GM18511 (cell line): ENCODE data around the gene ADRA2C.

Experiments
- ATAC-seq: cut with Tn5 transposase; IDR thresholded peaks from one replicate; pipeline ENCODE4 v1.9.1; 2021; ENCODE audit warnings: mild to moderate bottlenecking, moderate library complexity; ENCODE audit not compliant: unreplicated experiment

Gene ADRA2C

GRCh38 chr4:3791910-3792542 is 25.8 kb downstream of the ADRA2C start:
- no peak for ATAC-seq

DNA sequence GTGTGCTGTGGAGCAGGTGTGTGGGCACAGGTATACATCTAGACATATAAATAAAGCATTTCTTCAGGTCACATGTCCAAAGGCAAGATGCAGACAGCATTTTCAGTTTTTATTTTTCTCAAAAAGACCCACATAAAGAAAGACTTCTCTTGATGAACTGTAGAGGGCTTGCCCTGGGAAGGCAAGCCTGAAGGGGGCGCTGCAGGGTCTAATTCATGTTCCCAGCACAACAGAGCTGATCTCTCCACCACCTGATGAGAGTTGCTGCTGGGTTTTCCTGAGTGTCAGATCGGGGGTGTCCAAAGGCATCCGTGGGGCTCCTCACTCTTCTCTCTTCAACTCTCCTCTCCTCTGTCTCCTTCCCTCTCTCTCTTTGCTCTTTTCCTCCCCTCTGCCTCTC is 26.6 kb downstream of the ADRA2C start:
- ATAC-seq: no peak

- no peak for ATAC-seq
Measured at GRCh38 chr4:3793545-3793944, 27.4 kb downstream of the ADRA2C start.

GRCh38 chr4:3796960-3797359 is 30.8 kb downstream of the ADRA2C start:
- no peak for ATAC-seq

DNA sequence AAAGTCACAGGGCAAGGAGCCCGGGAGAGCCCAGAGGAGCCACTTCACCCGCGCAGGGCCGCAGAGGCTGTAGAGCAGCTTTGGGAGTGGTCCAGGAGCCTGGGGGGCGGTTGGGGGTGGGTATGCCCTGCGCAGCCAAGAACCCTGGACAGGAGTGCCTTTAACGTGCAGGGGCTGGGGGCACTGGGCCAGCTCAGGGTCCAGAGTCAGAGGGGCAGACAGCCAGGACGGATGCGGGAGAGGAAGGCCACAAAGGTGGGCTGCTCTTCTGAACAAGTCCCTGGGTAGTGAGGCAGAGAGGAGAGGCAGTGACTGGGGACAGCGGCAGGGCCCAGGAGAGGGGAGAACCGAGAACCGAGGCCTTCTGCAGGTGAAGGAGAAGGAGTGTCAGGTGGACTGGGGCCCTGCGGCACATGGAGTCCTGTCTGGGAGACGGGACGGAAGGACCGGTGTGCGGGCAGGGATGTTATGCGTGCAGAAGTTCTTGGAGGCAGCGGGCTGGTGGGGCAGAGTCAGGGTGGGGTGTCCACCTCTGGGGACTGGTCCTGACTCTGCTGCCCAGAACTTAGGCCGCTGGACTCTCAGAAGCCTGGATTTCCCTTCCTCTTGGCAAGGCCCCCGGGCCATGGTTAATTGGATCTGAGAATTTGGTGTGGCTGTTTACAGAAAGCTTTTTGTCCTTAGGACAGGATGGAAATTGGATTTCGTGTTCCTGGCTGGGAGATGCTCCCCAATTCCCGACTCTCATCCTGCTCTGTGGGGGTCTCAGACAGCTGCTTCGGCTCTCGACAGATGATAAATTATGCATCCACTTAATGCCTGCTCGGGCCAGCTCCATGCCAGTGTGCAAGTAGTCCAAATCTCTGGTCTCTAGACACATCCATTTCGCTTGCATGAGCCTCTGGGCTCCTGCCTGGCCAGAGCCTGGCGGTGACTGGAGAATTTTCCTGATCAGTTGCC is 31.9 kb downstream of the ADRA2C start:
- ATAC-seq: no peak

DNA sequence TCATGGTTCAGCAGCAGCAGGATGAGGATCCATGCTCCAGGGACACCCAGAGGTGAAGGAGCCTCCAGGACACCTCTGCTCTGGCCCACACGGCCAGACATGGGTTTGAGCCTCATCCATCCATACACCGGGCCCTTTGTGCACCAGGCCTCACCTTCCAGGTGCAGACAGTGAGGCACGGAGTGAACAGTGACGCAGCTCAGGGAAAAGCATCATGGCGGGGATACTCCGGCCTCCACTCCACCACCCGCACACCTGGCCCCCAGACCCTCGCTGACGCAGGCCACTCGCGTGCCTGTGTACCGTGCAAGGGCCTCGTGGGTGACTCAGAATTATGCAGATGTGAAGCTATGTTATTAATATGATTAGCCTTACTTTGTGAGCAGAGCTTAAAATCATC is 33.3 kb downstream of the ADRA2C start:
- no peak for ATAC-seq

- ATAC-seq: no peak
Measured at GRCh38 chr4:3800351-3800750, 34.2 kb downstream of the ADRA2C start.

GRCh38 chr4:3801521-3801920 is 35.3 kb downstream of the ADRA2C start:
- ATAC-seq: no peak

- no peak for ATAC-seq
Measured at GRCh38 chr4:3801931-3802550, 35.9 kb downstream of the ADRA2C start.

GRCh38 chr4:3802571-3803474 is 36.6 kb downstream of the ADRA2C start:
- ATAC-seq: no peak

- ATAC-seq: no peak
Measured at GRCh38 chr4:3803475-3803847, 37.3 kb downstream of the ADRA2C start.

DNA sequence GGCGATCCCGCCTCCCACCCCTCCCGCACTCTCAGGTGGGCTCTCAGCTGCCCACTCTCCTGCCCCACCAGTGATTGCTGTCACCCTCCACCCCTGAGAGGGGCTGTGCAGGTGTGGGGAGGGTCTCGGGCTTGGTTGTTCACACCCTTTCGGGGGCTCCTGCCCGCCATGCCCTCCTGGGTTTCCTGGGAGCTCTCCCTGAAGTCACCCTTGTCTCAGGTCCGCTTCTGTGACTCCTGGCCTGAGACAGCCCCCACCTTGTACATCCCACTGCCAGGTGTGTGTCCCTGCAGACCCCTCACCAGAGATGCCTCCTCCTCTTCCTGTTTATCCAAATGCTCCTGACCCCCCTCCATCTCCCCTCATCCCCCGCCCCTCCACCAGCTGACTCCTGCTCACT is 37.8 kb downstream of the ADRA2C start:
- ATAC-seq: no peak

- ATAC-seq: no peak
Measured at GRCh38 chr4:3805026-3805425, 38.8 kb downstream of the ADRA2C start.

- ATAC-seq: no peak
Measured at GRCh38 chr4:3805731-3806130, 39.5 kb downstream of the ADRA2C start.

- ATAC-seq: no peak
Measured at GRCh38 chr4:3807311-3807710, 41.1 kb downstream of the ADRA2C start.

DNA sequence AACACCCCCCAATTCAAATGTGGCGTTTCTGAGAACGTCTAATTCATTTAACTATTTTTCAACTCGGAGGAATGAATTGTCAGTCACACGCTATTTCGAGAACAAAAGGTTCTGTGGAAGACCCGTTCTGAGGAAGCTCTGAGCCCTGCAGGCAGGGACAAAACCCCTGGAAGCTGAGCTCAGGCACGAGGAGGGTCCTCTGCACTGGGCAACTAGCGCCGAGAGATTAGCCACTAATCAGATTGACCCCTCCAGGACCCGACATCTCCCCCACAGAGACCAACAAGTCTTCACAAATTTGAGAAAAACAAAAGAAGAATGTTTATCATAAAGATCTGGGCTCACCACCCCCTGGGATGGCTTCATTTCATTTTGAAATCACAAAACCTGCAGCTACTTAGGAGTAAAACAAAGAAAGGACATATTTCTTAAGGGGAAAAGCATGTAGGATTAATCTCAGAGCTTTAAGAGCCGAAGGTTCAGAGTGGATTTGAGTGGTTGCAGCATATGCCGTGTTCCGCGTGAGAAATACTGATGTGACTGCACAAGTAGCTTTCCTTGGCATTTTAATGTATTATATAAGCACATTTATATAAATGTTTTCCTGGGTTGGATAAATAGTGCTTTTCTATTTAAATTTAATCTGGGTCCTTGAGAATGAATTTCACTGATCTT is 41.8 kb downstream of the ADRA2C start:
- ATAC-seq: no peak

GRCh38 chr4:3808597-3808996 is 42.4 kb downstream of the ADRA2C start:
- ATAC-seq: no peak

DNA sequence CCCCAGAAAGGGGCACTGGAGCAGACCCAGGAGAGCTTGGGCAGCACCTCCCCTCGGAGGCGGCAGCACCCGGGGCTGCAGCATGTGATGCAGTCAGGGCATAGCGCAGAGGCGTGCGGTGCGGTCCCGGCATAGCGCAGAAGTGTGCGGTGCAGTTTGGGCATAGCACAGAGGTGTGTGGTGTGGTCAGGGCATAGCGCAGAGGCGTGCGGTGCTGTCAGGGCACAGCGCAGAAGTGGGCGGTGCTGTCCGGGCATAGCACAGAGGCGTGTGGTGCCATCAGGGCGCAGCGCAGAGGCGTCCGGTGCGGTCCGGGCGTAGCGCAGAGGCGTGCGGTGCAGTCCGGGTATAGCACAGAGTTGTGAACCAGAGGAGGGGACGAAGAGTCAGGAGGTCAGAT is 42.8 kb downstream of the ADRA2C start:
- ATAC-seq: no peak

- no peak for ATAC-seq
Measured at GRCh38 chr4:3809451-3810110, 43.4 kb downstream of the ADRA2C start.
